ENCODE measurements around the gene MRPS27.

DNA sequence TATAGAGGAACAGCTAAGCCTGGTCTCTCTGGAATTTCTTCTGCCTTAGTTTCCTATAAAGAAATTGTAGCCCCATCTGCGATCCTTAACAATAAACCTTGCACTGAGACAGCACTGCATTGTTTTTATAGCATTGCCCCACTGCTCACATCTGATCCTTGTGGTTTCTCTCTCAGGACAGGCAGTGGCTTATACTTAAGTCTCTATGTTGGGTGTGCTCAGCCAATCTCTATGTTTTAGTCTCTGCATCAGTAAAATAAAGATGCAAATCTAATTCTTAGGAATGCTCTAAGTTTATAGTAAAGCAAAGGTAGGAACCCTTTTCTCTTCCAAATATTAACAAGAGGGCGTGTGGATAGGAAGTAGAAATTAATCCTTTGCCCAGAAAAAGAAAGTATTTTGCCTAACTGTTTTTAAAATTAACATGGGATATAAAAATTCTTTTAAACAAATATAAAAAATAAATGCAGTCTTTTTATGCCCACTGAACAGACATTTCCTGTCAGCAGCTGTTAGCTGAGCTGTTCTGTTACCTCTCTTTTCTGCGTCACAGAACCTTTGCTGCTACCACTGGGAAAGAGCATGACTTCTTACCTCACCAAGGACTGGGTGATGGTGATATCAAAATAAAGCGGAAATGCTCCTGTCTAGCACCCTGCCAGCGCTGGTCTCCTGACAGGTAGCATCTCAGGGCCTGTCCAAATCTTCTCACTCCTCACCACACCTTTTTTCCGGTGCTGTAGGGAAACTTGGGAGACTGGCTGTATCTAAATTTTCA, 29.5 kb downstream of the MRPS27 start:
- TF ChIP-seq, protein P1, sequence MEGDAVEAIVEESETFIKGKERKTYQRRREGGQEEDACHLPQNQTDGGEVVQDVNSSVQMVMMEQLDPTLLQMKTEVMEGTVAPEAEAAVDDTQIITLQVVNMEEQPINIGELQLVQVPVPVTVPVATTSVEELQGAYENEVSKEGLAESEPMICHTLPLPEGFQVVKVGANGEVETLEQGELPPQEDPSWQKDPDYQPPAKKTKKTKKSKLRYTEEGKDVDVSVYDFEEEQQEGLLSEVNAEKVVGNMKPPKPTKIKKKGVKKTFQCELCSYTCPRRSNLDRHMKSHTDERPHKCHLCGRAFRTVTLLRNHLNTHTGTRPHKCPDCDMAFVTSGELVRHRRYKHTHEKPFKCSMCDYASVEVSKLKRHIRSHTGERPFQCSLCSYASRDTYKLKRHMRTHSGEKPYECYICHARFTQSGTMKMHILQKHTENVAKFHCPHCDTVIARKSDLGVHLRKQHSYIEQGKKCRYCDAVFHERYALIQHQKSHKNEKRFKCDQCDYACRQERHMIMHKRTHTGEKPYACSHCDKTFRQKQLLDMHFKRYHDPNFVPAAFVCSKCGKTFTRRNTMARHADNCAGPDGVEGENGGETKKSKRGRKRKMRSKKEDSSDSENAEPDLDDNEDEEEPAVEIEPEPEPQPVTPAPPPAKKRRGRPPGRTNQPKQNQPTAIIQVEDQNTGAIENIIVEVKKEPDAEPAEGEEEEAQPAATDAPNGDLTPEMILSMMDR (IDR thresholded peaks at IDR 0.05; ENCODE audit: low read depth, low read length, poor library complexity, severe bottlenecking), result no peak
- TF ChIP-seq EZH2phosphoT487 (IDR thresholded peaks at IDR 0.05; ENCODE audit: borderline replicate concordance, low read length), result no peak

All from DOHH2 (cell line).